ENCODE data around the gene PLBD2. TPM values are rescaled to one million over a fixed set of nuclear protein-coding genes. Genes with fewer than 3 reads are reported as not detected.

Gene PLBD2
- total RNA-seq, 3 donors from 2014 or later = 15.4 to 59.8 (median 26.9) TPM

DNA sequence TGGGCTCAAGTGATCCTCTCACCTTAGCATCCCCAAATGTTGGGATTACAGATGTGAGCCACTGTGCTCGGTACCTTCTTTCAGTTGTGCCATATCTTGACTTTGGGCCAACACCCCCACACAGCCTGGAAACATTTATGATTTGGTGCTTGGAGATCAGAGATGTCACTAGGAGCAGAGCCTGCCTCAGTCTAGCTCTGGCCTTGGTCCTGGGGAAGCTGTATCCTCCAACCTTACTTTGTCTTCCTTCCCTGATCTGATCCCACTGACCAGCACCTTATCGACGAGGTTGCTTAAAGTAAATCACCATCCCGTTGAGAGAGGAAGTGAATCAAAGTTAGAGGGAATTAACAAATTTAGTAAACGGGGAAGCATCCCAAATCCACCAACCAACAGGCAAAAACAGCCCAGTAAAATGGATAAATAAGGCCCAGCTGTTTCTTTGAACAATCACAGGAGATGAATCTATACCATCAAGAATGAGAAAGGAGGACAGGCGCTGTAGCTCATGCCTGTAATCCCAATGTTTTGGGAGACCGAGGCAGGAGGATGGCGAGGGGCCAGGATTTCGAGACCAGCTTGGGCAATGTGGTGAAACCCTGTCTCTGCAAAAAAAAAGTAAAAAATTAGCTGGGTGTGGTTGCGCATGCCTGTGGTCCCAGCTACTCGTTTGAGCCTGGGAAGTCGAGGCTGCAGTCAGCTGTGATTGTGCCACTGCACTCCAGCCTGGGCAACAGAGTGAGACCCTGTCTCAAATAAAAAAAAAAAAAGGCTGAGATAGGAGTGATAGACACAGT lies 3.4 kb downstream of the PLBD2 start:
- no peaks in the 10 kb centered on the region for H3K36me3 ChIP-seq
- intact Hi-C loops (cut with DNase I; ENCODE audit: low total_unique reads) = no loop called here
- no peak overlapping the region for H3K27ac ChIP-seq
- no peaks in the 10 kb centered on the region for H3K4me1 ChIP-seq
- DNase-seq (ENCODE audit: low spot score in 2 of 2) = no peak
- TF ChIP-seq POLR2A (IDR thresholded peaks at IDR 0.05) = no peak
- no peak for TF ChIP-seq CTCF (IDR thresholded peaks at IDR 0.05)
- TF ChIP-seq POLR2AphosphoS5 (IDR thresholded peaks at IDR 0.05) = no peak
- no peak overlapping the region for H3K4me3 ChIP-seq
- H3K9me3 ChIP-seq = no peaks in the 10 kb centered on the region
- no peaks in the 10 kb centered on the region for H3K27me3 ChIP-seq

DNA sequence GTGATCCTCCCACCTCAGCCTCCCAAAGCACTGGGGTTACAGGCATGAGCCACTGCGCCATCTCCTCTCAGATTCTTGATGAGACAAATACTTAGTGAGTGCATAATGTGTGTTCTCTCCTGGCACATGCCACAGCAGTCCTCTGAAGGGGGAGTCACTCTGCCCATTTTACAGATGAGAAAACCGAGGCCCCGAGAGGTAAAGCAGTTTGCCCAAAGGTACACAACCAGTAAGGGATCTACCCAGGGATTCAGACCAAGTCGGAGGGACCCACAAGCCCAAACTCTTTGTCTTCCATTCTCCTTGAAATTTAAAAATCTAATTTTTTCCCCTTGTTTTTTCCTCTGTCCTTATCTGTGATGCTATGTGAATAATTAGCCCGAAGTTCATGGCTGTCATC lies 6.3 kb downstream of the PLBD2 start:
- TF ChIP-seq CTCF (IDR thresholded peaks at IDR 0.05) = no peak
- TF ChIP-seq POLR2A (IDR thresholded peaks at IDR 0.05) = no peak
- TF ChIP-seq POLR2AphosphoS5 (IDR thresholded peaks at IDR 0.05) = no peak
- H3K27ac ChIP-seq = no peak overlapping the region
- H3K4me1 ChIP-seq = no peaks in the 10 kb centered on the region
- H3K36me3 ChIP-seq = no peaks in the 10 kb centered on the region
- H3K27me3 ChIP-seq = no peaks in the 10 kb centered on the region
- no peaks in the 10 kb centered on the region for H3K9me3 ChIP-seq
- DNase-seq (ENCODE audit: low spot score in 2 of 2) = no peak
- H3K4me3 ChIP-seq = no peak overlapping the region
- intact Hi-C loops (cut with DNase I; ENCODE audit: low total_unique reads) = no loop called here

DNA sequence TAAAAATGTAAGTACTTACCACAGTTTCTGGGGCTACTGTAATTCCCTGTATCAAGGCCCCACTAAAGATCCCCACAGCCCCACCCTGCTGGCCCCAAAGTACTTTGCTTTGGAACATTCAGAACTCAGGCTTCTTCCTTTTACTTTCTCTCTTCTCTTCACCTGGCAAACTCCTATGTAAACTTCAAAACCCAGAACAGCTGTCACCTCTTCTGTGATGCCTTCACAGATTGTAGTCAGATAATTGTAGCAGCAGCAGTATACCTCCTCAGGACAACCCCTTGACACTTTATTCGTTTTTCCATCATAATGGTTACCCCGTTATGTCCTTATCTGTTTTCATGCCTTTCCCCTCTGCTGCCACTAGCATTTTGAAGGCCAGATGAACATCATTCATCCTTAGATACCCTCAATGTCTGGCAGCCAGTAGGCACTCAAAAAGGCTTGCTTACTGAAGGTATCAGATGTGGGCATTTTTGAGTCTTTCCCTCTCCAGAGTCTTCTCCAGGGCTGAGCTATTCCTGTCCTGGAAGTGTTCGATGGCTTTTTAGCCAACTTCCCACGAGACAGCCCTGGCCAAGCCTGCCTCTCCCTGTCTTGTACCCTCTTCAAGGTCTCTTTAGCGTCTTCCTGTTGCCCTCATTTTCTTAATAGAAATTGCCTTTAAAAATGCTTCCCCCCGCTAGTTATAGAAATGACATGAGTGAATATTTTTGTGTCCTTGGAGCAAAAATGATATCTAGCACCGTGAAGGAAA lies 7.4 kb downstream of the PLBD2 start:
- no peaks in the 10 kb centered on the region for H3K36me3 ChIP-seq
- TF ChIP-seq POLR2AphosphoS5 (IDR thresholded peaks at IDR 0.05) = no peak
- no peak for TF ChIP-seq POLR2A (IDR thresholded peaks at IDR 0.05)
- TF ChIP-seq CTCF (IDR thresholded peaks at IDR 0.05) = no peak
- intact Hi-C loops (cut with DNase I; ENCODE audit: low total_unique reads) = no loop called here

GRCh38 chr12:113366827-113367226 lies 8.4 kb downstream of the PLBD2 start:
- intact Hi-C loops (cut with DNase I; ENCODE audit: low total_unique reads) = no loop called here
- Histone ChIP-seq H3K4me1 (no peaks in the 10 kb centered on the region), H3K9me3 (no peaks in the 10 kb centered on the region), H3K36me3 (no peaks in the 10 kb centered on the region), H3K27ac (no peak overlapping the region), H3K4me3 (no peak overlapping the region), H3K27me3 (no peaks in the 10 kb centered on the region)
- no peak for DNase-seq (ENCODE audit: low spot score in 2 of 2)
- TF ChIP-seq POLR2A (IDR thresholded peaks at IDR 0.05) (no peak), CTCF (IDR thresholded peaks at IDR 0.05) (no peak), POLR2AphosphoS5 (IDR thresholded peaks at IDR 0.05) (no peak)

More for the DNA sequence above, 7.4 kb downstream of the PLBD2 start:
- Histone ChIP-seq H3K4me3 (no peak overlapping the region), H3K27me3 (no peaks in the 10 kb centered on the region), H3K9me3 (no peaks in the 10 kb centered on the region), H3K27ac (no peak overlapping the region), H3K4me1 (no peaks in the 10 kb centered on the region)
- no peak for DNase-seq (ENCODE audit: low spot score in 2 of 2)

- TF ChIP-seq POLR2AphosphoS5 (IDR thresholded peaks at IDR 0.05) (no peak), POLR2A (IDR thresholded peaks at IDR 0.05) (no peak), CTCF (IDR thresholded peaks at IDR 0.05) (no peak)
- no peak overlapping the region for H3K4me3 ChIP-seq
- no peaks in the 10 kb centered on the region for H3K9me3 ChIP-seq
- intact Hi-C loops (cut with DNase I; ENCODE audit: low total_unique reads) = no loop called here
- no peak overlapping the region for H3K27ac ChIP-seq
- DNase-seq (ENCODE audit: low spot score in 2 of 2) = no peak
- H3K36me3 ChIP-seq = no peaks in the 10 kb centered on the region
- no peaks in the 10 kb centered on the region for H3K27me3 ChIP-seq
- H3K4me1 ChIP-seq = no peaks in the 10 kb centered on the region
These were observed 9.9 kb downstream of the PLBD2 start for GRCh38 chr12:113368331-113368730.

Data from breast epithelium (tissue), 4 donors.